Right kidney (tissue), 1 donor: Measurements from ENCODE around the gene GRID2.
"Not testable (repeated sequence)": the region's sequence is repeated elsewhere in the genome, so short reads cannot be mapped to it uniquely, and the experiment has no call there.

Experiments used
- DNase-seq: peaks from one replicate; pipeline ENCODE4 v3.0.0-alpha.2; 2016

GRID2 gene

GRCh38 chr4:93201471-93202096 is 897.8 kb downstream of the GRID2 start:
- DNase-seq, result no peak

GRCh38 chr4:93203708-93204107 is 899.9 kb downstream of the GRID2 start:
- no peak for DNase-seq

DNA sequence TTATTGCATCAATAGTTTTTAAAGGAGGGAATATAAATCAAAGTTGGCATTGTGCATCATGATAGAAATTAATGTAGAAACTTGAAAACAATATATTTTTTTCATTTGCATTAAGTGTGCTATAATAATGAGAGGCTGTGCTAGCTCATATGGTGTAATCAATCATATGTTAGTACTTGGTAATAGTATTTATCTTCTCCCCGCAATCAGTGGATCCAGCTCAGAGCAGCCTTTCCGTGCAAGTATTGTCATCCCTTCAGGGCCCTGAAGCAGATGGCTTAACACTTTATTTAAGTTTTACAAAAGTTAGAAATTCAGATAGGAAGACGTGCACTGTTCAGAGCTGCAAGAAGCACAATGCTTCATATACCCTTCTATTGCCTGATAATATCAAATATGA is 908.5 kb downstream of the GRID2 start:
- DNase-seq, result no peak

DNA sequence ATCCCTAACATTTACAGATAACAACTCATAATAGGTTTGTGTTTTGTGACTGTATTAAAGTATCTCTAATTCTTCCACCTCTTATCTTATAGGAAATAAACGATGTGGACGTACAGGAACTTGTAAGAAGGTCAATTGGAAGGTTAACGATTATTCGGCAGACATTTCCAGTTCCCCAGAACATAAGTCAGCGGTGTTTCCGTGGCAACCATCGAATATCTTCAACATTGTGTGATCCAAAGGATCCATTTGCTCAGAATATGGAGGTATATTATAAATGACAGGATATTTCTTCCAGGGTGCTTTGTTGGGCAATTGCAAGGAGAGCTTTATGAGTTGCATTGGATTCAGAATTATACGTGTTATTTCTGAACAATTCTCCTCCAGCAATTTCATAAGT is 912.9 kb downstream of the GRID2 start:
- no peak for DNase-seq

DNA sequence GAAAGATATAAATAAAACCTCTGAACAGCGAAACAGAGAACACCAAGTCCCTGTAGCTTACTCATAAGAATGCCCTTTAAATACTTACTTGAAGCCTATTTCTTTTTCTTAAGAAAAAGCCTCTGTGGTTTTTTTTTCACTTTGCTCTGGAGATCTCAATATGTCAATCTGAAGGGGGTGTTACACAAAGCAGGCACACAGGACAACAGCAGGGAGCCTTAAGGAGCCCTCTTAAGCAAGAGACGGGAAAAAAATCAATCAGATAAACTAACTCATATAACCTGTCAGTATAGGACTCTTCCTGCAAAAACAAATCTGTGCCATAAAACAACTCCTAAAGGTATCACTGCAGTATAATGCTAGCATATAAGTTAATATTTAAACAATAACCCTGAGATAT is 913.7 kb downstream of the GRID2 start:
- no peak for DNase-seq

- DNase-seq, result no peak
These were observed 918.0 kb downstream of the GRID2 start for GRCh38 chr4:93221771-93222170.

DNA sequence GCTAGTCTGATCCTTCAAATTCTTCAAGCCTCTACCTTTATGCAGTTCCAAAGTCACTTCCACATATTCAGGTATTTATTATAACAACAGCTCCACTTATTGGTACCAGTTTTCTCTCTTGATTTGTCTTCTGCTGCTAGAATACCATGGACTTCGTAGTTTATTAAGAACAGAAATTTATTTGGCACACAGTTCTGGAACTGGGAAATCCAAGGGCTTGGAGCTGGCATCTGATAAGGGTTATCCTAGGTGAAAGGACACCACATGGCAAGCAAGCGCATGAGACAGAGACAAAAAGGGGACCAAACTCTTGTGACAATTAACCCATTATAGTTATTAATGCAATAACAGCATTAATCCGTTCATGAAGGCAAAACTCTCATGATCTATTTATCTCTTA is 924.3 kb downstream of the GRID2 start:
- DNase-seq, result no peak

DNA sequence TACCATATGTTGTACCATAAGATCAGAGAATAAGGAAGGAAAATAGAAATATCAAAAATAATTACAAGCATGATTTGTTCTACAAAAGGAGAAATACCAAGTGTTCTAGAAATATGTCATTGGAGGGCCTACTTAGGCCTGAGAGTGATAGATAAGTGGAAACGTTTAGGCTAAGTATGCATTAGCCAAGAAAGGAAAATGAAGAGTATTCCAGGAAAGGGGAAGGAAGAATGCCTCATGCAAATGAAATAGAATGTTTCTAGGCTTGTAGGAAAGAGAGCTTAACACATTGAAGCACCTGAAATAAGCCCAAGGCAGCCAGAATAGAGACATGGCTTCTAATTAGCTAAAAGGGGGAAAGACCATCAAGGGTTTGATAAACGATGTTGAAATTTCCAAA is 929.1 kb downstream of the GRID2 start:
- DNase-seq, result no peak

GRCh38 chr4:93237521-93237920 is 933.8 kb downstream of the GRID2 start:
- DNase-seq, result no peak

DNA sequence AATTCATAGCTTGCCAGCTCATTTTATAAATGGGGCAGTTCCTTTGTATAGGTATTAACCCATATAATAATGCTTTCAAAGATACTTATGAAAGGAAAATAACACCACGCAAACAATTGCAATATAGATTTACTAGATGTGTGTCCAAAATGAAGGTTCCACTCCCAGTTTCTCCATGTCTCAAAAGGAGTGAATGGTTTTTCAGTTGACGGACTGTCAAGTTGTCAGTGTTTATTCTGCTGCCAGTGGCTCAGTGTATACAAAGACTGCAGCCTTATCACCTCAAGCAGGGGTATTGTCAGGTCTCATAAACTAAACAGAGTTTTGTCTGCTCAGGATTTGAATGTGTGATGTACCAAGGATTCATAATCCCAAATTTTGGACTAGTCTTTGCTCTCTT is 939.5 kb downstream of the GRID2 start:
- DNase-seq, result no peak

DNA sequence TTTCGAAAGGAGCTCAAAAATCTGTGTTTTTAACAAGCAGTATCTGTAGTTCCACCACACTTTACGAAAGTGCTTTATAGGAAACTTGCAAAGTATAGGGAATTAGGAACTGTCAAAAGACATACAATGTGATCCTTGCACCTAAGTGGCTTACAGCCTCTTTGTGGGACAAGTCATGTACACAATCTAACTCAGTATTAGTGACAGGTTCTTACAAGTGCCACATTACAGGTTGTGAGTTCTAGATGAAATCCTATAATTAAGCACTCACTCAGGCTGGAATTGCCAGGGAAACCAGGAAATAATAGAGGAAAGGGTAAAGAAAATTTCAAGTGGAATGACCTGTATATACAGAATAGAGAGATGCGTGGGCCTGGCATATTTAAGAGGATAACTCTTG is 957.4 kb downstream of the GRID2 start:
- DNase-seq, result no peak

- no peak for DNase-seq
These were observed 959.4 kb downstream of the GRID2 start for GRCh38 chr4:93263166-93263565.

GRCh38 chr4:93267747-93268146 is 964.0 kb downstream of the GRID2 start:
- DNase-seq, result no peak

DNA sequence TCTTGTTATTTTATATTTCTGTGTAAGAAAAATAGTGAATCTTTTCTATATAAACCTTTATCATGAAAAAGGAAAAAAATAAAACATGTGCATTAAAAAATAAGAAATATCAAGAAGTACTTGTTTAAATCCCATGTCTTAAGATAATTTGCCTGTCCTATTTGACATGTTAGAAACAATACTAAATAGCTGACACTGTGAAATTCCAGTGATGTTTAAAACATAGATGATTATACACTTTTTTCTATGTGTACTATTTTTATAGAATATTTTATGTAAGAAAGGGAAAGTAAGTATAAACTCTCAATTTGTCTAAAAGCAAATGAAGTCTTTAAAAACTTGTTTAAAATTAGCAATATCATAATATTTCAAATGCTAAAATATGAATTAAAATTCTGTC is 981.6 kb downstream of the GRID2 start:
- DNase-seq, result no peak

- no peak for DNase-seq
These were observed 985.5 kb downstream of the GRID2 start for GRCh38 chr4:93289241-93289640.

DNA sequence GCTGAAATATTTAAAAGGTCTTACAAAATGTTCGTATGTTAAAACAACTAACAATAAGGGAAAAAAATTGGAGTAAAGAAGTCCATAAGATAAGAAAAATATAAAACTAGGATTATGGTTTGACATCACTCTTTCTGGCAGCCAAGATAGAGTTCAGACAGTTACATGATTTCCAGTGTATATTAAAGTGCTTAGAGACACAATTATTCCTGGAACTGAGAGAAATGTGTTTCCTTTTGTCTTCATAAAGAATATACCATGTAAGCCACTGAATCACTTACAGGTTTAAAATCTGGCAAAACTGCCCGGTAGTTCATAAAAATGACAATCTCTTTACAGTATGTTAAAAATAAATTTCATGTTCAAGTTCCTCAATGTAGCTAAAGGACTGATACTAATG is 986.1 kb downstream of the GRID2 start:
- DNase-seq, result no peak

DNA sequence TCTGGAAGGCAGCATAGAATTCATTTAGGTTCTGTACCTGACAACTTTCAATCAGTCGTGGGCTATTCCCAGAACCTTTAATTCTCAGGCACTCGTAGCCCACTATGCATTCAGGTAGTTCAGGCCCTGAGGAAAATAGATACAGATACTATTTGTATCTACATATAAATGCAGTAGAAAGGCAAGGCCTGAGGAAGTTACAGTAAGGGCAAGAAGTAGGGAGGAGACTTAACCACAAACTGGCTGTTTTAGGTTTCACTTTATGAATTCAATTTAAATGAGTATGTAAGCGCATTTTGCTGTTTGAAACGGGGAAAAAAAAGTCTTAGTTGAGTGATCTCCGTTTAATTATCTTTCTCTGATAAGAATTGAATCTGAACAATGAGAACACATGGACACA is 995.4 kb downstream of the GRID2 start:
- DNase-seq, result no peak

- DNase-seq, result not testable (repeated sequence)
These were observed 997.2 kb downstream of the GRID2 start for GRCh38 chr4:93300780-93301555.

GRCh38 chr4:93302310-93302709 is 998.5 kb downstream of the GRID2 start:
- DNase-seq, result no peak

GRCh38 chr4:93303440-93303839 is 999.7 kb downstream of the GRID2 start:
- no peak for DNase-seq

DNA sequence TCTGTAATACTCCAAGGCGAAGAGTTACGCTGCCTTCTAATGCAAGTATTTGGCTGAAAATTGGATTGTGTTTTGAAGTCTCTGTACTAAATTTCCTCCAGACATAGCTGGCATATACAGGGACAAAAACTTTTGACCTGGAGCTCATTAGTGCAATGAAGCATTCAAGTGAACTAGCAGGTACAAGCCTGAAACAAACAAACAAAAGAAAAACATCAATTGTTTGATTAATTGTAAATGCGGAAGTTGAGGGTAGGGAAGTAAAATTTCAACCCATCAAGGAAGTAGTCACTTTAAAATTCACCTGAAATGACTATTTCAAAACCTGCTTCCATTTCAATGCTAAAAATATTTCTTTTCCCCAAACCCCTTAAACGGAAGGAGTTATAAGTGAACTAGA is 1008.5 kb downstream of the GRID2 start:
- DNase-seq, result no peak

DNA sequence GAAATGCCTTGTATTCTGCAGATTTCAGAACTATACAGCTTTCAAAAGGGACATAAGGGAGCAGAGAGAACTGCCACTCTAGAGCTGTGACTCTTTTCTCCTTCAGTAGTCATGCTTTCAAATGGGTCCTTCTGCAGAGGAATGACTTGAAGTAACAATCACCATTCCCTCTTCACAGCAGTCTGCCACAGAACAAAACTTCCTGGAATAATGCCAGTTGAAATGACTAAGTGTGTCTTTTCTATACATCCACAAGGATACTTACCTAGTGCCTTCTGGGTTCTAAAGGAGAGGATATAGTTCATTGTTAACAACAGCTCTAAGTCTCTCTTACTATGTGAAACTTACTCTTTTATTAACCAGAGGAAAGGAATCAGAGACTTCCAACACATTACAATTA is 1009.4 kb downstream of the GRID2 start:
- no peak for DNase-seq

- DNase-seq, result no peak
These were observed 1013.3 kb downstream of the GRID2 start for GRCh38 chr4:93317057-93317456.

GRCh38 chr4:93317561-93317960 is 1013.8 kb downstream of the GRID2 start:
- no peak for DNase-seq
